Measurements from ENCODE around the gene EFCAB6.

DNA sequence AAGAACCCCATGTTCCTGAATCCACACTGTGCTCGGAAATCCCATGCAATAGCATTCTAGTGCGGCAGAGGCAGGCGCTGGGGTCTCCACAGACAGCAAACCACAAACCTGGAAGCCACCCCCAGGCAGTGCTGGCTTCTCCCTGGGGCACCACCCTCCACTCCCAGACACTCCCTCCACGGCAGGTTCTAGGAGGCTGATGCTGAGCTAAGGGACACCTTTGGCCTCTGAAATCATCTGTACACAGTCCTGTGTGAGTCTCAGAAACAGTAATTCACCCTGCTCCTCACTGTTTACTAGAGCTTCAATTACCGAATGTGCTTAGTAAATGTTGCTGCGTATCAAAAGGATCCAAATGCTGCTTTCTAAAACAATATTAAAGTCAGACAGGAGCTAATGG lies 129.3 kb downstream of the EFCAB6 start:
- TF ChIP-seq, protein P1, sequence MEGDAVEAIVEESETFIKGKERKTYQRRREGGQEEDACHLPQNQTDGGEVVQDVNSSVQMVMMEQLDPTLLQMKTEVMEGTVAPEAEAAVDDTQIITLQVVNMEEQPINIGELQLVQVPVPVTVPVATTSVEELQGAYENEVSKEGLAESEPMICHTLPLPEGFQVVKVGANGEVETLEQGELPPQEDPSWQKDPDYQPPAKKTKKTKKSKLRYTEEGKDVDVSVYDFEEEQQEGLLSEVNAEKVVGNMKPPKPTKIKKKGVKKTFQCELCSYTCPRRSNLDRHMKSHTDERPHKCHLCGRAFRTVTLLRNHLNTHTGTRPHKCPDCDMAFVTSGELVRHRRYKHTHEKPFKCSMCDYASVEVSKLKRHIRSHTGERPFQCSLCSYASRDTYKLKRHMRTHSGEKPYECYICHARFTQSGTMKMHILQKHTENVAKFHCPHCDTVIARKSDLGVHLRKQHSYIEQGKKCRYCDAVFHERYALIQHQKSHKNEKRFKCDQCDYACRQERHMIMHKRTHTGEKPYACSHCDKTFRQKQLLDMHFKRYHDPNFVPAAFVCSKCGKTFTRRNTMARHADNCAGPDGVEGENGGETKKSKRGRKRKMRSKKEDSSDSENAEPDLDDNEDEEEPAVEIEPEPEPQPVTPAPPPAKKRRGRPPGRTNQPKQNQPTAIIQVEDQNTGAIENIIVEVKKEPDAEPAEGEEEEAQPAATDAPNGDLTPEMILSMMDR (IDR thresholded peaks at IDR 0.05 in 8 of 11, conservative IDR thresholded peaks at IDR 0.05 in 3 of 11), result no peak
- TF ChIP-seq POLR2AphosphoS5 (IDR thresholded peaks at IDR 0.05), result no peak
